Left colon (tissue), 2 donors: ENCODE measurements around the gene MED29. TPM values are rescaled to one million over a fixed set of nuclear protein-coding genes. Genes with fewer than 3 reads are reported as not detected.

Source experiments
- ATAC-seq: fragments of 200-7000 bp; cut with Tn5 transposase; one replicate; pipeline ENCODE4 v1.9.1; 2020; ENCODE audit warnings: mild to moderate bottlenecking, moderate library complexity
- DNase-seq, 2 donors: peaks; one replicate each; pipeline ENCODE4 v3.0.0-alpha.2; 2020
- intact Hi-C, 2 donors: fragments of 100-400 bp; cut with DNase I in 1 of 2; cut with micrococcal nuclease in 1 of 2; formaldehyde crosslinking; loops; one replicate each; pipeline versions ENCODE4 v1.11.2 to v1.14.0; 2022; cut with DNase I, micrococcal nuclease
- total RNA-seq, 2 donors: library from RNA; stranded (reverse); fragmentation: NEBNext Ultra II Directional; extraction: Animal tissue kit (Norgen Biotek cat#: 25700); gene quantifications; one replicate each; pipeline ENCODE4 v1.2.1, GENCODE V29; 2021
- donor health status: DM: no; HTN: no; CAD: no.
- donor health status: DM: yes; HTN: yes; CAD: no.

The MED29 gene
- total RNA-seq, 2 donors from 2014 or later = 30.4 to 32.4 TPM

DNA sequence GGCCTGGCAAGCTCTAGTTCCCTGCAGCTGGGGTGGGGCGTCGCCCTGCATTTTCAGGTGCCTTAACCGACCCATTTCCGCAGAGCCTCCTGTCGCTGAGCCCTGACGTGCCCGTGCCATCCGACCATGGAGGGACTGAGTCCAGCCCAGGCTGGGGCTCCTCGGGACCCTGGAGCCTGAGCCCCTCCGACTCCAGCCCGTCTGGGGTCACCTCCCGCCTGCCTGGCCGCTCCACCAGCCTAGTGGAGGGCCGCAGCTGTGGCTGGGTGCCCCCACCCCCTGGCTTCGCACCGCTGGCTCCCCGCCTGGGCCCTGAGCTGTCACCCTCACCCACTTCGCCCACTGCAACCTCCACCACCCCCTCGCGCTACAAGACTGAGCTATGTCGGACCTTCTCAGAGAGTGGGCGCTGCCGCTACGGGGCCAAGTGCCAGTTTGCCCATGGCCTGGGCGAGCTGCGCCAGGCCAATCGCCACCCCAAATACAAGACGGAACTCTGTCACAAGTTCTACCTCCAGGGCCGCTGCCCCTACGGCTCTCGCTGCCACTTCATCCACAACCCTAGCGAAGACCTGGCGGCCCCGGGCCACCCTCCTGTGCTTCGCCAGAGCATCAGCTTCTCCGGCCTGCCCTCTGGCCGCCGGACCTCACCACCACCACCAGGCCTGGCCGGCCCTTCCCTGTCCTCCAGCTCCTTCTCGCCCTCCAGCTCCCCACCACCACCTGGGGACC lies 16.6 kb downstream of the MED29 start:
- ATAC-seq (peak; percentile 8), DNase-seq (peak; percentile 68 to 82)
- intact Hi-C loops = no loop called here

- no peak for ATAC-seq
- DNase-seq = no peak
- intact Hi-C loops = no loop called here
Measured at GRCh38 chr19:39408392-39409207, 17.4 kb downstream of the MED29 start.

DNA sequence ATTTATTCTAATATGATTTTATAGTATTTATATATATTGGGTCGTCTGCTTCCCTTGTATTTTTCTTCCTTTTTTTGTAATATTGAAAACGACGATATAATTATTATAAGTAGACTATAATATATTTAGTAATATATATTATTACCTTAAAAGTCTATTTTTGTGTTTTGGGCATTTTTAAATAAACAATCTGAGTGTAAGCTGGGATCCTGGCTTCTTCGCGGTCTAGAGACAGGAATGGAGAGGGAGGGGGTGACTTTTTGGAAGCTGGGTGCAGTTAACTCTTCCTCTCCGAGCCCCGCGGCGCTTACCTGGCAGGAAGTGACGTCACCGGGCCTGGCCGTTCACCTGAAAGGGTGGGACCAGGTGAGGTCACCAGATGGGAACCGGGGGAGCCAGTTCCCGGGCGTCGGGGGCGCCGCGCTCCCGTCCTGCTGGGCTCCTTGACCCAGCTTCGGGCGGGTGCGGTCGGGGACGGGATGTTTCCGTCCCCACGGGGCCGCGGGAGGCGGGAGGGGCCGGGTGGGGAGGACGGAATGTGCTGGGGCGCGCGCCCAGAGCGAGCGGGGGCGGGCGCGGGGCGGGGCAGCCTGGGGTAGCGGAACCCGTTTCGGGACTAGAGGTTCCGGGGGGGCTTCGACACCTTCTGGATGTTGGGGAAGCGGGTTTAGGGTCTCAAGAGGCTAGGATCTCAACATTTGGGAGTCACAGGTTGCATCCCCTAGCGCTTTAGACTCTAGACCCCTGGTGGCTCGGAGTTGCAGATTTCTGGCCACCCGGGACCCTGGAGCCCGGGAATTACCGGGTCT lies 18.2 kb downstream of the MED29 start:
- ATAC-seq = peak; percentile 31
- intact Hi-C loops = no loop called here
- peak; percentile 95 to 97 for DNase-seq

GRCh38 chr19:39410017-39410830 lies 19.0 kb downstream of the MED29 start:
- intact Hi-C loops = no loop called here
- DNase-seq = peak; percentile 80 to 87
- ATAC-seq = peak; percentile 32

DNA sequence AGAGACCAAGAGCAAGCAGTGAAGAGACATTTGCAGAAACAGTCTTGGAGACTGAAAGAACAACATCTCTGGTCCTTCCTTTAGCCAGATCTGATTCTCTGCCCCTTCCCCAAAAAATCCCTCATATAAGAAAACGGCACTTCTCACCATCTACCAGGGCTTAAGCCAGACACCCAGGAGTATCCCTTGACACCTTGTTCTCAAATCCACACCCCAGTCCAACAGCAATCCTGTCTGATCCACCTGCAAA lies 19.6 kb downstream of the MED29 start:
- intact Hi-C loops = no loop called here
- ATAC-seq = no peak
- no peak for DNase-seq

GRCh38 chr19:39411081-39411831 lies 20.1 kb downstream of the MED29 start:
- ATAC-seq (peak; percentile 29), DNase-seq (peak; percentile 75 to 85)
- intact Hi-C loops = no loop called here

DNA sequence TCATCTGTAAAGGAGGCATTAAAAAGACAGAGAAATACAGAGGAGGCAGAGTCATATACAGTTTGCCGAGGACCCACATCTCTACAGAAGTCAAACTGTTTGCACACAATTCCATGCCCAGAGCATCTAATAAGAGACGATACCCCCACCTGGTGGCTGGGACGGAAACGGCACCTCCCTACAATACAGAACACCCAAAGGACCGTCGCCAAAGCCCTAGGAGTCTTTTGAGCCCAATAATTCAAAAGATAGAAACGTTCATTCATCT lies 20.6 kb downstream of the MED29 start:
- ATAC-seq (peak; percentile 39), DNase-seq (peak; percentile 89 to 96)
- intact Hi-C loops = no loop called here

GRCh38 chr19:39412100-39412866 lies 21.1 kb downstream of the MED29 start, which contains the start of gene PLEKHG2:
PLEKHG2 (plus strand) TSS chr19:39412669; CDS start chr19:39414087, 1,418 bp downstream.
- peak; percentile 48 for ATAC-seq

GRCh38 chr19:39412867-39413271 lies 21.7 kb downstream of the MED29 start:
- DNase-seq (peak in 1 of 2 donors; percentile 68), ATAC-seq (no peak)
- intact Hi-C loops = no loop called here

More at GRCh38 chr19:39412100-39412866, 21.1 kb downstream of the MED29 start, which contains the start of gene PLEKHG2:
- intact Hi-C loops = no loop called here
- DNase-seq = peak; percentile 94 to 98

GRCh38 chr19:39413272-39413910 lies 22.2 kb downstream of the MED29 start:
- ATAC-seq (no peak), DNase-seq (peak; percentile 60 to 62)
- intact Hi-C loops = no loop called here

DNA sequence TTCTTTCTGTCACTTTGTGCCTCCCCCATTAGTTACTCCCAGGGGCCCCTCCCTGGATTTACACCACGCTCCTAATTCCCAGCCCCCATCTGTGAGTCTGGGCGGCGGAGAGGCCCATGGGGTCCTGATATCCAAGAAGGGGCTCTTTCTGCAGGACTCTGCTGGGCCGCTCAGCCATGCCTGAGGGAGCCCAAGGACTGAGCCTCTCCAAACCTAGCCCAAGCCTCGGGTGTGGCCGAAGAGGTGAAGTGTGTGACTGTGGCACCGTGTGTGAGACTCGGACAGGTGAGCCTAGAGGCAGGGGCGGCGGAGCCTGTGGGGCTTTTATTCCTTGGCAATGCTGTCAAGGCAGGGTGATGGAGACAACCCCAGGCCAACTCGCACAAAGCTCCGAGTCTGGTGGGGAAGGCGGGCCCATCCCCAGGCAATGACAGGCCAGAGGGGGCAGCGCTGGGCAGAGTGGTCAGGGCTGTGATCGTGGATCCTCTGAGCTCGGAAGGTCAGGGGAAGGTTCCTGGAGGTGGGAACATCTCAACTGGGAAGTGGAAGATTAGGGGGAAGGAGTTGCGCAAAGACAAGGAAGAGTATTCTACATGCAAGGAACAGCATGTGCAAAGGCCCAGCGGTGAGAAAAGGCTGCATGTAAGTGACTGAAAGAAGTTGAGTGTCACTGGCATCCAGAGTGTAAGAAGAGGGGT lies 22.9 kb downstream of the MED29 start:
- intact Hi-C loops = no loop called here
- DNase-seq (no peak), ATAC-seq (no peak)

- peak in 1 of 2 donors; percentile 28 for DNase-seq
- ATAC-seq = no peak
- intact Hi-C loops = no loop called here
Measured at GRCh38 chr19:39415111-39416046, 24.2 kb downstream of the MED29 start.

GRCh38 chr19:39416152-39417120 lies 25.3 kb downstream of the MED29 start:
- DNase-seq (no peak), ATAC-seq (no peak)
- intact Hi-C loops = no loop called here

DNA sequence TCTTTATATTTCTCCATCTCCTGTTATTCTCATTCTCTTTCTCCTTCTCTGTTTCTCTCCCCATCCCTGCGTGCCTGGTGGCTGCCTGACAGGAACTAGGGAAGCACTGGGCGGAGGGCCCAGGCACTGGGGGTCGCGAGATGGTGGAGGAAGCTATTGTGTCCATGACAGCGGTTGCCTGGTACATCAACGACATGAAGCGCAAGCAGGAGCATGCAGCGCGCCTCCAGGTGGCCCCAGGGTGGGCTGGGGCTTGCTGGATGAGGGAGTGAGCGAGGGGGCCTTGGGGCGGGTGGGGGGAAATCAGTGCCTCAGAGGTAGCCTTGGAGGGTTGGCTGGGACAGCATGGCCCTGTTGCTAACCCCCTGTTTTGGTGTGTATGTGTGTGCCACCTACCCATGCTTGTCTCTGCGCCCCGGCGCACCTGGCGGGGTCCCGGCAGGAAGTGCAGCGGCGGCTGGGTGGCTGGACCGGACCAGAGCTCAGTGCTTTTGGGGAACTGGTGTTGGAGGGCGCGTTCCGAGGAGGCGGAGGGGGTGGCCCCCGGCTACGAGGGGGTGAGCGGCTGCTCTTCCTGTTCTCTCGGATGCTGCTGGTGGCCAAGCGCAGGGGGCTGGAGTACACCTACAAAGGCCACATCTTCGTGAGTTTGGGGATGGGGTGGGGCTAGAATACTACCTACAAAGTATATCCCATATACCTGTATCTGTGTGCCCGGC lies 26.4 kb downstream of the MED29 start:
- intact Hi-C loops = no loop called here
- DNase-seq (no peak), ATAC-seq (no peak)
